Colonic mucosa (tissue), 4 donors: ENCODE measurements around the gene KDR. TPM values are rescaled to one million over a fixed set of nuclear protein-coding genes. Genes with fewer than 3 reads are reported as not detected.

Experiments used
- DNase-seq: peaks from one replicate; pipeline ENCODE4 v3.0.0-alpha.2; 2020
- H3K27ac ChIP-seq: fragments of 200-600 bp; one replicate; pipeline ENCODE4 v1.8.0; 2021
- H3K27me3 ChIP-seq: fragments of 200-600 bp; one replicate; pipeline ENCODE4 v1.8.0; 2021
- H3K36me3 ChIP-seq: fragments of 200-600 bp; one replicate; pipeline ENCODE4 v1.8.0; 2021
- H3K4me1 ChIP-seq: fragments of 200-600 bp; one replicate; pipeline ENCODE4 v1.8.0; 2021; ENCODE audit warnings: mild to moderate bottlenecking
- H3K4me3 ChIP-seq: fragments of 200-600 bp; one replicate; pipeline ENCODE4 v1.8.0; 2021
- H3K9ac ChIP-seq, 2 donors: one replicate each; pipeline ENCODE4 v1.7.0; 2013; ENCODE audit warnings: control low read depth in 2 of 2, low read depth in 2 of 2, low read length in 2 of 2
- H3K9me3 ChIP-seq: fragments of 200-600 bp; one replicate; pipeline ENCODE4 v1.8.0; 2021
- intact Hi-C: fragments of 100-400 bp; cut with DNase I; formaldehyde crosslinking; loops from one replicate; pipeline ENCODE4 v1.14.1; 2022
- total RNA-seq, 2 donors: library from RNA; stranded (reverse); fragmentation: NEBNext Ultra II Directional in 1 of 2; extraction: Animal tissue kit (Norgen Biotek cat#: 25700) in 1 of 2; gene quantifications; one replicate each; pipeline ENCODE4 v1.2.1, GENCODE V29; 2021
- TF ChIP-seq, protein P1 (sequence below): fragments of 200-600 bp; IDR thresholded peaks from one replicate; pipeline ENCODE4 v1.8.0; 2022; ENCODE audit warnings: antibody characterized with exemption, mild to moderate bottlenecking
- donor health status: healthy.
- donor health status: DM: no; HTN: no; CAD: no.
- donor health status: DM: no; HTN: no; CAD: no.

The KDR gene
- total RNA-seq, 2 donors from 2014 or later, result 3.4 to 6.5 TPM

DNA sequence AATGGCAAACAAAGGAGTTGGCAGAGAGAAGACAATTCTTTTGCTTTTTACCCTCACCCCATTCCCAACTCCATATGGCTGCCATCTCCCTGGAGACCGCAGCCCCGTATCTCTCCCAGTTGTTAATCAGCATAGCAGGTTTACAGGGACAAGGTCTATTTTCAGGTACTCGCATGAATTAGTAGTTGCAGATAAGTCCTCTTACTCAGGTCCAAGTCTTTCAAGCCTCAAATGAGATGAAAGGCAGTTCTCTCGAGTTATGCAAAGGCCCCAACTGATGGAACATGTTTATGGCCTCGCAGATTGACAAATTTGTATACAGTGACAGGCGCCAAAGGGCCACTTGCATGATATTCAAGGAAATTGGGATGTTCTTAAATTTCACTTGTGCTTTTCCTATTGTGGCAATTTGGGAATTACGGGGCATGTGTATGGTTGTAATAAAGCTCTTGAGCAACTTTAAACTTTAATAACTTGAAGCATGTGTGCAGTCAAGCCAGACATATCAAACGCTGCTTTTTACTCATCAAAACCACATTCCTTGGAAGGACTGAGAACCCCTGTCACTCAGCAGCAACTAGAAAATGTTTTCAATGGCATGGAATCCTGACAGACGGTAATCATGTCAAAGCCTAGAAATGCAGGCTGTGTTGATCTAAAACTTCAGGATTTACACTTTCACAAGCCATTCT is 45.1 kb downstream of the KDR start:
- intact Hi-C loops, result no loop called here
- Histone ChIP-seq H3K4me1 (no peaks in the 10 kb centered on the region), H3K27ac (no peak overlapping the region), H3K9ac (no peak overlapping the region), H3K27me3 (no peaks in the 10 kb centered on the region), H3K4me3 (no peak overlapping the region), H3K9me3 (no peaks in the 10 kb centered on the region), H3K36me3 (no peaks in the 10 kb centered on the region)
- no peak for DNase-seq
- TF ChIP-seq, protein P1, sequence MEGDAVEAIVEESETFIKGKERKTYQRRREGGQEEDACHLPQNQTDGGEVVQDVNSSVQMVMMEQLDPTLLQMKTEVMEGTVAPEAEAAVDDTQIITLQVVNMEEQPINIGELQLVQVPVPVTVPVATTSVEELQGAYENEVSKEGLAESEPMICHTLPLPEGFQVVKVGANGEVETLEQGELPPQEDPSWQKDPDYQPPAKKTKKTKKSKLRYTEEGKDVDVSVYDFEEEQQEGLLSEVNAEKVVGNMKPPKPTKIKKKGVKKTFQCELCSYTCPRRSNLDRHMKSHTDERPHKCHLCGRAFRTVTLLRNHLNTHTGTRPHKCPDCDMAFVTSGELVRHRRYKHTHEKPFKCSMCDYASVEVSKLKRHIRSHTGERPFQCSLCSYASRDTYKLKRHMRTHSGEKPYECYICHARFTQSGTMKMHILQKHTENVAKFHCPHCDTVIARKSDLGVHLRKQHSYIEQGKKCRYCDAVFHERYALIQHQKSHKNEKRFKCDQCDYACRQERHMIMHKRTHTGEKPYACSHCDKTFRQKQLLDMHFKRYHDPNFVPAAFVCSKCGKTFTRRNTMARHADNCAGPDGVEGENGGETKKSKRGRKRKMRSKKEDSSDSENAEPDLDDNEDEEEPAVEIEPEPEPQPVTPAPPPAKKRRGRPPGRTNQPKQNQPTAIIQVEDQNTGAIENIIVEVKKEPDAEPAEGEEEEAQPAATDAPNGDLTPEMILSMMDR, result no peak

DNA sequence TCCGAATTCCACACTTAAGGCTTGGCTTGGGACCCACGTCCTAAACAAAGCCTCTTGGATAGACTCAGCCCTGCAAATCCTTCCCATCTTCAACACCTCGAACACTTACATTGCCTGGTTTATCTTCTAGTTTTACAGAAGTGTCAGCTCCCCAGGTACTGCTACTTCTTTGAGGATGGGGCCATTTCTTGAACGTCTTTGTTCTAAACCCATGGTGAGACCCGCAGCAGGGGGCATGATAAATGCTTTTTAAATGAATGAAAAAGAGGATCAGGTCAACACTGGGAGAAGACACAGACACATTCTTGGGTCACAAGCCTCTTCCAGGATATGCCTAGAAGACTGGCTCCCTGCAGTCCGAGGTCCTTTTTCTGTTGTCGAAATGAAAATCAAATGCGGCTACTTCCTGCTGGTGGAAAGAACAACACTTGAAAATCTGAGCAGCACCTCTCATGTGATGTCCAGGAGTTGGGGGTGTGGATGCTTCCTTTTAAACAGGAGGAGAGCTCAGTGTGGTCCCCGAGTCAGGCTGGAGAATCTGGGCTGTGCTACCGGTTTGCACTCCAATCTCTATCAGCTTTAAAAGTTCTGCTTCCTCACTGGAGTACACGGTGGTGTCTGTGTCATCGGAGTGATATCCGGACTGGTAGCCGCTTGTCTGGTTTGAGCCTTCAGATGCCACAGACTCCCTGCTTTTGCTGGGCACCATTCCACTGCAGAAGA is 45.8 kb downstream of the KDR start:
- TF ChIP-seq, protein P1, result no peak

DNA sequence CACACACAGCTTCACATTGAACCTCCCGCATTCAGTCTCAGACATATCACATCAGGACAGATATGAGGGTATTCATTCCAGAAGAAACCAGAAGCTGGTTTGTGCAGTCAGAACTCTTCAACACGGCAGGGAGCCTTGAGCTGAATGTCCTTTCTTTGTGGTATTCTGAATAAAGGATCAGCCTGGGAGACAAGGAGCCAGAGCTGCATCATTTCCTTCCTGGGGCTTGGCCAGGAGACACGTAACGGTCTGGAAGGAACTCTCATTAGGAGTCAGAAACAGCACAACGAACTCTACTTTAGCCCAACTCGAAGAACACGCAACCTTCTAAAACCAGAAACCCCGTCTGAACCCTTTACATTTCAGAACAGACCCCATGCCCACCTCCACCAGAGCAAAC is 46.4 kb downstream of the KDR start:
- Histone ChIP-seq H3K9ac (no peak overlapping the region), H3K9me3 (no peaks in the 10 kb centered on the region), H3K36me3 (no peaks in the 10 kb centered on the region), H3K27me3 (no peaks in the 10 kb centered on the region), H3K4me1 (no peaks in the 10 kb centered on the region), H3K27ac (no peak overlapping the region), H3K4me3 (no peak overlapping the region)
- intact Hi-C loops, result no loop called here
- no peak for DNase-seq
- TF ChIP-seq, protein P1, result no peak

More for the DNA sequence above, 45.8 kb downstream of the KDR start:
- no peak overlapping the region for H3K27ac ChIP-seq
- H3K4me1 ChIP-seq, result no peaks in the 10 kb centered on the region
- H3K36me3 ChIP-seq, result no peaks in the 10 kb centered on the region
- no peaks in the 10 kb centered on the region for H3K27me3 ChIP-seq
- no peak for DNase-seq
- no peaks in the 10 kb centered on the region for H3K9me3 ChIP-seq
- H3K4me3 ChIP-seq, result no peak overlapping the region
- intact Hi-C loops, result no loop called here
- no peak overlapping the region for H3K9ac ChIP-seq

DNA sequence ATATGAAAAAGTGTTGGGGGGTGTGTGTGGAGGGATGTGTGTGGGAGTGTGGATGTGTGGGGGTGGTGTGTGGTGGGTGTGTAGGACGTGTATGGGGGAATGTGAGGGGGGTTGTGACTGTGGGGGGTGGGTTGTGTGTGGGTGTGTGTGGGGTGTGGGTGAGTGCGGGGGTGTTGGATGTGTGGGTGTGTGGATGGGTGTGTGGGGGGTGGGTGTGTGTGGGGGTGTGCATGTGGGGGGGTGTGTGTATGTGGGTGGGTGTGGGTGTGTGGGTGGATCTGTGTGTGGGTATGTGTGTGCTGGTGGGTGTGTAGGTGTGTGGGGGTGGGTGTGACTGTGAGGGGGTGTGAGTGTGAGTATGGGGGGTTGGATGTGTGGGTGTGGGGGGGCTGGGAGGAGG is 47.8 kb downstream of the KDR start:
- intact Hi-C loops, result no loop called here
- H3K4me1 ChIP-seq, result no peaks in the 10 kb centered on the region
- no peaks in the 10 kb centered on the region for H3K27me3 ChIP-seq
- no peaks in the 10 kb centered on the region for H3K36me3 ChIP-seq
- H3K27ac ChIP-seq, result no peak overlapping the region
- TF ChIP-seq, protein P1, result no peak
- no peak for DNase-seq
- no peak overlapping the region for H3K9ac ChIP-seq
- H3K4me3 ChIP-seq, result no peak overlapping the region
- H3K9me3 ChIP-seq, result no peaks in the 10 kb centered on the region

DNA sequence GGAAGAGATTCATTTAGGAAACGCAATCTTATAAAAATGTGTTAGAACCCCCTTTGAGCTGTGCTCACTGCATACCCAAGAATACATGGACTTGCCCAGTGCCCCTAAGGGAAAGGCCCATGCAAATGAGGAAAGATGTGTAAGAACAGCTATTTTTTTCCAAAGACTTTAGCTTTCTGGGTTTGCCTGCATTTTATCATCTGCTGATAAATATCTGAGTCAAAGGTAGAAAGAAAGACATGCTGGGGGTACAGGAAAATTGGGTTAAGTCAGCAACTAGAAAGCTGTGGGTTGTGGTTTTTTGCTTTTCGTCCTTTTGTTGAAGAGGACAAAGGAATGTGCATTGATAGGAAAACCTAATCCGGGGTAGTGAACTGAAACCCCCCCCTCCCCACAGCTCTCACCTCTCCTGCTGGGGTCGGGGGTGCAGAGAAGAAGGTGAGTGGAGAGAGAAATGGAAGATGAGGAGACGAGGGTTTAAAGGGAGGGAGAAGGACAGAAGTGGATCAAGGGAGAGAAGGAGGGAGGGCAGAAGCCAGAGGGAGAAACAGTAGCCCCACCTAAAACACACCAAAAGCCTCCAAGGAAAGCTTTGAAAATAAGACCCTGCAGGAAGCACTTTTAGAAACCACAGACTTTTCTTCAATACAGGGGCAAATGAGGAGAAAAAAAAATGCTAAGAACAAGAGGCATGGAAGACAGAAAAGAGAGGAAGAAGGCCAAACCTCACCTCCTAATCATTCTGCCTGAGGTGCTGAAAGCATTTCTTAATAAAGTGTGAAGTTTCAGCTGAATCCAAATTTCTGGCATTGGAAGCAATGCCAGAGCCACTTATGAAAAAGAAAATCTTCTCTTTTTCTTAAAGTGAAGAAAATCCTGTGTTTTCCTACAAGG is 49.3 kb downstream of the KDR start:
- H3K4me3 ChIP-seq, result no peak overlapping the region
- intact Hi-C loops, result no loop called here
- no peak overlapping the region for H3K27ac ChIP-seq
- no peaks in the 10 kb centered on the region for H3K4me1 ChIP-seq
- DNase-seq, result no peak
- TF ChIP-seq, protein P1, result no peak
- no peaks in the 10 kb centered on the region for H3K9me3 ChIP-seq
- H3K36me3 ChIP-seq, result no peaks in the 10 kb centered on the region
- H3K27me3 ChIP-seq, result no peaks in the 10 kb centered on the region
- H3K9ac ChIP-seq, result no peak overlapping the region
